HL-60/S4 (cell line): Measurements from ENCODE around the gene RAB27B.
"Not testable (repeated sequence)": the region's sequence is repeated elsewhere in the genome, so short reads cannot be mapped to it uniquely, and the experiment has no call there.

Experiments
- in situ Hi-C: fragments of 300-500 bp; cut with MboI; formaldehyde crosslinking; loops from 2 replicates; pipeline ENCODE4 v1.14.3; 2022; ENCODE audit warnings: low sequenced_read_pairs

RAB27B gene

GRCh38 chr18:54828281-54828881, at the start of gene RAB27B:
RAB27B (plus strand) TSS chr18:54828477; CDS start chr18:54877586, 49,109 bp downstream.
- in situ Hi-C loops: no loop called here

- in situ Hi-C loops: no loop called here
Observed at GRCh38 chr18:54780285-54780861, 47.9 kb upstream of the RAB27B start.

- in situ Hi-C loops: no loop called here
Observed at GRCh38 chr18:54780970-54781369, 47.3 kb upstream of the RAB27B start.

- in situ Hi-C loops: no loop called here
Observed at GRCh38 chr18:54783139-54783538, 45.1 kb upstream of the RAB27B start.

GRCh38 chr18:54786206-54786605, 42.1 kb upstream of the RAB27B start:
- in situ Hi-C loops: no loop called here

GRCh38 chr18:54787121-54787520, 41.2 kb upstream of the RAB27B start:
- in situ Hi-C loops: no loop called here

- in situ Hi-C loops: no loop called here
Observed at GRCh38 chr18:54787616-54788015, 40.7 kb upstream of the RAB27B start.

GRCh38 chr18:54790109-54790508, 38.2 kb upstream of the RAB27B start:
- in situ Hi-C loops: no loop called here

GRCh38 chr18:54791657-54792056, 36.6 kb upstream of the RAB27B start:
- in situ Hi-C loops: no loop called here

GRCh38 chr18:54792079-54792478, 36.2 kb upstream of the RAB27B start:
- in situ Hi-C loops: no loop called here

- in situ Hi-C loops: no loop called here
Observed at GRCh38 chr18:54794823-54795222, 33.5 kb upstream of the RAB27B start.

- in situ Hi-C loops: no loop called here
Observed at GRCh38 chr18:54798186-54798585, 30.1 kb upstream of the RAB27B start.

GRCh38 chr18:54801374-54801773, 26.9 kb upstream of the RAB27B start:
- in situ Hi-C loops: no loop called here

GRCh38 chr18:54802178-54802577, 26.1 kb upstream of the RAB27B start:
- in situ Hi-C loops: no loop called here

GRCh38 chr18:54802686-54803395, 25.4 kb upstream of the RAB27B start:
- in situ Hi-C loops: no loop called here

- in situ Hi-C loops: no loop called here
Observed at GRCh38 chr18:54805571-54806334, 22.5 kb upstream of the RAB27B start.

- in situ Hi-C loops: no loop called here
Observed at GRCh38 chr18:54806526-54806925, 21.8 kb upstream of the RAB27B start.

- in situ Hi-C loops: no loop called here
Observed at GRCh38 chr18:54807303-54807702, 21.0 kb upstream of the RAB27B start.

GRCh38 chr18:54810662-54811061, 17.6 kb upstream of the RAB27B start:
- in situ Hi-C loops: not testable (repeated sequence)

GRCh38 chr18:54812885-54813284, 15.4 kb upstream of the RAB27B start:
- in situ Hi-C loops: no loop called here

GRCh38 chr18:54813305-54813704, 15.0 kb upstream of the RAB27B start:
- in situ Hi-C loops: no loop called here
